Measurements from ENCODE around the gene PFKL.

The PFKL gene

GRCh38 chr21:44285138-44285992, 14.5 kb upstream of the PFKL start, which contains the start of gene AIRE:
AIRE (plus strand) TSS chr21:44285876; CDS start chr21:44286007, 131 bp downstream.
- ATAC-seq (ENCODE audit: low read depth), result no peak; the same call in 2 of the 3 replicates
- H3K27ac ChIP-seq (ENCODE audit: poor library complexity, severe bottlenecking), result no peak within 1 kb of the TSS
- H3K9me3 ChIP-seq (ENCODE audit: severe bottlenecking), result no peaks in the 10 kb centered on the region
- no peak for DNase-seq (ENCODE audit: low spot score)
- H3K4me3 ChIP-seq (ENCODE audit: severe bottlenecking), result no peak within 1 kb of the TSS
- H3K27me3 ChIP-seq (ENCODE audit: insufficient read depth, poor library complexity, severe bottlenecking), result peaks cover 3% of the 10 kb centered on the region
- no peak for TF ChIP-seq CTCF (IDR thresholded peaks at IDR 0.05; ENCODE audit: poor library complexity, severe bottlenecking)
- no peaks in the 10 kb centered on the region for H3K4me1 ChIP-seq (ENCODE audit: insufficient read depth, poor library complexity, severe bottlenecking)
- no peaks in the 10 kb centered on the region for H3K36me3 ChIP-seq (ENCODE audit: low read depth)

- DNase-seq (ENCODE audit: low spot score), result no peak
- peaks cover 3% of the 10 kb centered on the region for H3K27me3 ChIP-seq (ENCODE audit: insufficient read depth, poor library complexity, severe bottlenecking)
- no peaks in the 10 kb centered on the region for H3K36me3 ChIP-seq (ENCODE audit: low read depth)
- H3K4me1 ChIP-seq (ENCODE audit: insufficient read depth, poor library complexity, severe bottlenecking), result no peaks in the 10 kb centered on the region
- TF ChIP-seq CTCF (IDR thresholded peaks at IDR 0.05; ENCODE audit: poor library complexity, severe bottlenecking), result no peak
- H3K27ac ChIP-seq (ENCODE audit: poor library complexity, severe bottlenecking), result no peak overlapping the region
- H3K4me3 ChIP-seq (ENCODE audit: severe bottlenecking), result no peak overlapping the region
- no peaks in the 10 kb centered on the region for H3K9me3 ChIP-seq (ENCODE audit: severe bottlenecking)
- no peak for ATAC-seq (ENCODE audit: low read depth)
Measured at GRCh38 chr21:44286086-44286715, 13.7 kb upstream of the PFKL start.

- TF ChIP-seq CTCF (IDR thresholded peaks at IDR 0.05; ENCODE audit: poor library complexity, severe bottlenecking), result no peak
- no peak for ATAC-seq (ENCODE audit: low read depth)
- peaks cover 3% of the 10 kb centered on the region for H3K27me3 ChIP-seq (ENCODE audit: insufficient read depth, poor library complexity, severe bottlenecking)
- no peaks in the 10 kb centered on the region for H3K4me1 ChIP-seq (ENCODE audit: insufficient read depth, poor library complexity, severe bottlenecking)
- H3K36me3 ChIP-seq (ENCODE audit: low read depth), result no peaks in the 10 kb centered on the region
- no peak overlapping the region for H3K27ac ChIP-seq (ENCODE audit: poor library complexity, severe bottlenecking)
- no peak overlapping the region for H3K4me3 ChIP-seq (ENCODE audit: severe bottlenecking)
- no peaks in the 10 kb centered on the region for H3K9me3 ChIP-seq (ENCODE audit: severe bottlenecking)
- no peak for DNase-seq (ENCODE audit: low spot score)
Measured at GRCh38 chr21:44286716-44287632, 12.9 kb upstream of the PFKL start.

- no peak for DNase-seq (ENCODE audit: low spot score)
- ATAC-seq (ENCODE audit: low read depth), result no peak
- H3K4me3 ChIP-seq (ENCODE audit: severe bottlenecking), result no peak overlapping the region
- peaks cover 3% of the 10 kb centered on the region for H3K27me3 ChIP-seq (ENCODE audit: insufficient read depth, poor library complexity, severe bottlenecking)
- no peak for TF ChIP-seq CTCF (IDR thresholded peaks at IDR 0.05; ENCODE audit: poor library complexity, severe bottlenecking)
- H3K4me1 ChIP-seq (ENCODE audit: insufficient read depth, poor library complexity, severe bottlenecking), result no peaks in the 10 kb centered on the region
- no peaks in the 10 kb centered on the region for H3K36me3 ChIP-seq (ENCODE audit: low read depth)
- no peaks in the 10 kb centered on the region for H3K9me3 ChIP-seq (ENCODE audit: severe bottlenecking)
- no peak overlapping the region for H3K27ac ChIP-seq (ENCODE audit: poor library complexity, severe bottlenecking)
Measured at GRCh38 chr21:44288251-44289110, 11.4 kb upstream of the PFKL start.
